Ovary (tissue), 3 donors: Measurements from ENCODE around the gene BCL11B.

Experiments used
- EP300 ChIP-seq: sonication (generic); formaldehyde crosslinking; IDR thresholded peaks from one replicate; pipeline ENCODE4 v1.6.1; 2017; ENCODE audit warnings: antibody characterized with exemption
- POLR2A ChIP-seq: fragments of 450-650 bp; IDR thresholded peaks from one replicate; pipeline ENCODE4 v1.6.1; 2017; ENCODE audit warnings: antibody characterized with exemption, mild to moderate bottlenecking, moderate library complexity
- TF ChIP-seq, protein P1 (sequence below), 3 donors: fragments of 450-650 bp in 2 of 3; fragments of 200-600 bp in 1 of 3; IDR thresholded peaks; one replicate each; pipeline versions ENCODE4 v1.5.1 to v1.8.0; 2016 to 2022; ENCODE audit warnings: antibody characterized with exemption in 3 of 3, mild to moderate bottlenecking in 1 of 3
- donor health status: DM: no; HTN: no; CAD: no.

DNA sequence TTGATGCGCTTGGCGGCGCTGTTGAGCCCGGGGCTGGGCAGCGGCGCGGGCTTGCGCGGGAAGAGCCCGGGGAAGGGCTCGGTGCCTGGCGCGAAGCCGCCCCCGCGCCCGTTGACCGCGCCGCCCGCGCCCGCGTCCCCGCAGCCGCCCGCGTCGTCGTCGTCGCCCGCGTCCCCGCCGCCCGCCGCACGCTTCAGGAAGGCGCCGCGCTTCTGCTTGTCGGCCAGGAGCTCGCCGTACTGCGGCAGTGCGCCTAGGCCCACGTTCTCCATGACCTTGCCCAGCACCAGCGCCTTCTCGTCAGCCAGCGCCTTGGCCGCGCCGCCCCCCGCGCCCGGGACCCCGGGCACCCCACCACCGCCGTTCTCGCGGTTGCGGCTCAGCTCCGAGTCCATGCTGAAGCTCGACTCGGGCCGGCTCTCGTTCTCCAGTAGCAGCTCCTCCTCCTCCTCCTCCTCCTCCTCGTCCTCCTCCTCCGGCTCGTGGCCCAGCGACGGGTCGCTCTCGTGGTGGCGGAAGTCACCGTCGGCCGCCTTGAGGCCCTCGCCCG, 97.2 kb downstream of the BCL11B start:
- TF ChIP-seq, protein P1, sequence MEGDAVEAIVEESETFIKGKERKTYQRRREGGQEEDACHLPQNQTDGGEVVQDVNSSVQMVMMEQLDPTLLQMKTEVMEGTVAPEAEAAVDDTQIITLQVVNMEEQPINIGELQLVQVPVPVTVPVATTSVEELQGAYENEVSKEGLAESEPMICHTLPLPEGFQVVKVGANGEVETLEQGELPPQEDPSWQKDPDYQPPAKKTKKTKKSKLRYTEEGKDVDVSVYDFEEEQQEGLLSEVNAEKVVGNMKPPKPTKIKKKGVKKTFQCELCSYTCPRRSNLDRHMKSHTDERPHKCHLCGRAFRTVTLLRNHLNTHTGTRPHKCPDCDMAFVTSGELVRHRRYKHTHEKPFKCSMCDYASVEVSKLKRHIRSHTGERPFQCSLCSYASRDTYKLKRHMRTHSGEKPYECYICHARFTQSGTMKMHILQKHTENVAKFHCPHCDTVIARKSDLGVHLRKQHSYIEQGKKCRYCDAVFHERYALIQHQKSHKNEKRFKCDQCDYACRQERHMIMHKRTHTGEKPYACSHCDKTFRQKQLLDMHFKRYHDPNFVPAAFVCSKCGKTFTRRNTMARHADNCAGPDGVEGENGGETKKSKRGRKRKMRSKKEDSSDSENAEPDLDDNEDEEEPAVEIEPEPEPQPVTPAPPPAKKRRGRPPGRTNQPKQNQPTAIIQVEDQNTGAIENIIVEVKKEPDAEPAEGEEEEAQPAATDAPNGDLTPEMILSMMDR (IDR thresholded peaks at IDR 0.05), result no peak
- TF ChIP-seq POLR2A, result no peak
- no peak for TF ChIP-seq EP300
